NCI-H1694 (cell line): ENCODE results near the gene IQGAP2.

ENCODE experiments used
- DNase-seq: peaks from one replicate; lab custom pipeline; 2025; lab: John Stamatoyannopoulos, UW

IQGAP2 gene

GRCh38 chr5:76690704-76691466 lies 287.8 kb downstream of the IQGAP2 start:
- no peak for DNase-seq

GRCh38 chr5:76691467-76692273 lies 288.6 kb downstream of the IQGAP2 start:
- no peak for DNase-seq

- DNase-seq: no peak
Measured at GRCh38 chr5:76692274-76692540, 289.1 kb downstream of the IQGAP2 start.

GRCh38 chr5:76692651-76693050 lies 289.6 kb downstream of the IQGAP2 start:
- no peak for DNase-seq

DNA sequence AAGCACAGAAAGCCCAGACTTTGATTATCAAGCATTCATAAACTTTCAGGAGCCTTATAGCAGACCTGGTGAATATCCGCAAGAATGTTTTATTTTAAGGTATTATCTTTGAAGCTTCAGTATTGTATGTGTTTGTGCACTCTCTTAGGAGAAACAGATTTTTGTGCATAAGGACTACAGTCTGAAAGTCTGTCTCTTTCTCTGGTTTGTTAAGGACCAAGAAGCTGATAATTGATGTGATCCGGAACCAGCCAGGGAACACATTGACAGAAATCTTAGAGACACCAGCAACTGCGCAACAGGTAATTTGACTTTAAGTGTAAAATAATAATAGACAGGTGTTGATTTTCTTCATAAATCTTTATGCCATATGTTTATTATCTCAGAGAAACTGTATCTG lies 290.1 kb downstream of the IQGAP2 start:
- DNase-seq: no peak

DNA sequence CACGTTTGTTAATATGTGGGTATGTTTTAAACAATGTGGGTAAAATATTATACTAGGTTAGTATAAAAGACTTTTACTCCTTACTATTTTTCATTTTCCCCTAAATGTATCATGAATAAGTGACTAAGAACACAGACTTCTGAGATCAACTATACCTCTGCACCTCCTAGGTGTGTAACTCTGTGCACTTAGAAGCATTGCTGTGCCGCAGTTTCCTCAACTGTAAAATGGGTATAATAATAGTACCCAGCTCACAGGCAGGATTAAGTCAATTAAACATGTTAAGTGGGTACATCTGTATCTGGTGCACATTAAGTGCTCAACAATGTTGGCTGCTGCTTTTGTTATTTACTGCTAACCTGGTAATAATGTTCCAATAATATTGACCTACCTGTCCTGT lies 291.2 kb downstream of the IQGAP2 start:
- DNase-seq: no peak

- DNase-seq: no peak
Measured at GRCh38 chr5:76695346-76695745, 292.3 kb downstream of the IQGAP2 start.

GRCh38 chr5:76696251-76696650 lies 293.2 kb downstream of the IQGAP2 start:
- DNase-seq: no peak

DNA sequence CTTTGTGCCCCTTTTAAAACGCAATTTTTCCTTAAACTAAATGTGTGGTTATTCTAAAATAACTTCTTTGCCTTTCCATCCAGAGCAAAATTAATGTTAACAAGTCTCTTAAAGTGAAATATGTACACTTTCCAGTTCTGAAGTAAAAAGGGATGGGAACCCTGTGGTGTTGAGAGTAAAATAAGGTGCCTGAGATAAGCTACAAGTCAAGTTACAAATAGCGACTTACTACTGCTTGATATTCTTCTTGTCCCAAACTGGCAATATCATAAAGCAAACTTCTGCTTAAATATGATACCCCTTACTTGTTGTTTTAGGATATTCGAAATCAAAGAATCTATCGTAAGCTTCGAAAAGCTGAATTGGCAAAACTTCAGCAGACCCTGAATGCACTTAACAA lies 294.6 kb downstream of the IQGAP2 start:
- DNase-seq: no peak

GRCh38 chr5:76700571-76700970 lies 297.5 kb downstream of the IQGAP2 start:
- no peak for DNase-seq

GRCh38 chr5:76701298-76701697 lies 298.2 kb downstream of the IQGAP2 start:
- no peak for DNase-seq

- DNase-seq: no peak
Measured at GRCh38 chr5:76703707-76704106, 300.6 kb downstream of the IQGAP2 start.

DNA sequence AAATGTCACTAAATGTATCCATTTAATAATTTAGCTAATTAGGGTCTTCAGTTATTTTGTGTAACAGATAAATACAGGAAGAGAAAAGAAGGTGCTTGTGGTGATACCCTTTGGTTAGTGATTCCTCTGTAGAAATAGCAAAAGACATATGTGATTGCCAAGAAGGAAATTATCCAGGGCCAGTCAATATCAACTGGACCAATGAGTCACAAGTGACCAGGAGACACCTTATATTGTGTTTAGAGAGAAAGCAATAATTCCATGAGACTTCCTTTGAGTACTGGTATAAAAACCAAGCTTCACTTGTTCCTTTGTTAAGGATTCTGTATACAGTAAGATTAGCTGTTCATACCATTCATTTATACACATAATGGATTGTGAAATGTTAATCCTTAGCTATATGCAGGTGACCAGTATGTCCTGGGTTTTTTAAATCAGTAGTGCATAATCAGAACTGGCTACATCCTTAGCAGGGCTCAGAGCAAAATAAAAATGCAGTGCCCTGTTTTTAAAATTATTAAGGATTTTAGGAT lies 301.1 kb downstream of the IQGAP2 start:
- no peak for DNase-seq

GRCh38 chr5:76705574-76705973 lies 302.5 kb downstream of the IQGAP2 start:
- no peak for DNase-seq

- DNase-seq: no peak
Measured at GRCh38 chr5:76709762-76710161, 306.7 kb downstream of the IQGAP2 start.

GRCh38 chr5:76710991-76711390 lies 307.9 kb downstream of the IQGAP2 start:
- DNase-seq: no peak

GRCh38 chr5:76714751-76715485 lies 311.8 kb downstream of the IQGAP2 start:
- DNase-seq: no peak

GRCh38 chr5:76715486-76715735 lies 312.3 kb downstream of the IQGAP2 start:
- no peak for DNase-seq

DNA sequence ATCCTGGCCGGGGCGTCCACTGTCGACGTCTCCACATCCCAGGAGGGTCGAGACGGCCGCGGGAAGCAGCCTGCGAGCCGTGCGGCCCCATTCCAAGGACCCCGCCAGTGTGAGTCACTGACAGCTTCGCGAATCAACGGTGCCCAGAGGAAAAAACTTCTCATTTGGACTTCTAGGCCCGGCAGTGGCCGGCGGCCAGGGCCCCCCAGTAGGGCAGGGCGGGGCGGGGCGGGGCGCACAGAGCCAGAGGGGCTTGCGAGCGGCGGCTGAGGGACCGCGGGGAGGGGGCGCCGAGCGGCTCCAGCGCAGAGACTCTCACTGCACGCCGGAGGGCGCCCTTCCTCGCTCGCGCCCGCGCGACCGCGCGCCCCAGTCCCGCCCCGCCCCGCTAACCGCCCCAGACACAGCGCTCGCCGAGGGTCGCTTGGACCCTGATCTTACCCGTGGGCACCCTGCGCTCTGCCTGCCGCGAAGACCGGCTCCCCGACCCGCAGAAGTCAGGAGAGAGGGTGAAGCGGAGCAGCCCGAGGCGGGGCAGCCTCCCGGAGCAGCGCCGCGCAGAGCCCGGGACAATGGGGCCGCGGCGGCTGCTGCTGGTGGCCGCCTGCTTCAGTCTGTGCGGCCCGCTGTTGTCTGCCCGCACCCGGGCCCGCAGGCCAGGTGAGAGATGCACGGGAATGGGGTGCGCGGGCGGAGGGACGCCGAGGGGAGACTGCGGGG lies 312.8 kb downstream of the IQGAP2 start, which contains the start of gene F2R:
Gene F2R, plus strand, starts transcription at position 391 of the 720 bp plus-strand sequence. Its CDS starts 182 bp downstream, at position 573.
- no peak for DNase-seq

GRCh38 chr5:76716456-76717157 lies 313.5 kb downstream of the IQGAP2 start:
- no peak for DNase-seq

GRCh38 chr5:76717222-76718083 lies 314.4 kb downstream of the IQGAP2 start:
- no peak for DNase-seq
